ENCODE results near the gene PUS1.

DNA sequence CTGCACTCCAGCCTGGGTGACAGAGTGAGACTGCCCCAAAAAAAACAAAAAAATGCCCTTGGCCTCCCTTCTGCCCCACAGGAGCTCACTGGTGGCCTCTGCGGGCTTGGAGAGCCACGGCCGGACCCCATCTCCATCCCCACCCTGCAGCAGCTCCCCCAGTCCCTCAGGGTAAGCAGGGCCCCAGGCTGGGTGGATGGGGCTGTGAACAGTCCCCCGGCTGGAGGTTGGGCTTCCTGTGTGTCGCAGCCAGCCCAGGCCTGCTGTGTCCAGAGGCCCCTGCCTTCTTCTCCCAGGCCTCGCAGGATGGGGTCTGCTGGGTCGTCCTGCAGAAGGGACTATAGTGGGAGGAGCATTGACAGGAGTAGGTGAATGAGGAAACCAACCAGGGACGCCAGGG is 15.4 kb upstream of the PUS1 start:
- no peak for TF ChIP-seq EZH2 (IDR thresholded peaks at IDR 0.05)
- no peak for TF ChIP-seq POLR2AphosphoS5 (IDR thresholded peaks at IDR 0.05; ENCODE audit: borderline replicate concordance, low read depth, low read length)

Measured in SK-N-MC (cell line).